Liver (tissue), 9 donors: ENCODE data around the gene EXOC3. TPM values are rescaled to one million over a fixed set of nuclear protein-coding genes. Genes with fewer than 3 reads are reported as not detected.

Experiments
- DNase-seq: peaks from one replicate; pipeline ENCODE4 v3.0.0-alpha.2; 2017; ENCODE audit warnings: low spot score
- H3K27ac ChIP-seq, 2 donors: one replicate each; pipeline ENCODE4 v1.7.0; 2013; ENCODE audit warnings: inconsistent platforms in 2 of 2, low read length in 2 of 2, control low read depth in 1 of 2, low read depth in 1 of 2, mild to moderate bottlenecking in 1 of 2
- H3K27me3 ChIP-seq, 4 donors: one replicate each; pipeline versions ENCODE4 v1.6.1 to v1.7.0; 2013; ENCODE audit warnings: low read length in 3 of 4, inconsistent platforms in 1 of 4, mild to moderate bottlenecking in 1 of 4, moderate library complexity in 1 of 4; ENCODE audit not compliant: control insufficient read depth in 4 of 4, insufficient read depth in 4 of 4
- H3K36me3 ChIP-seq, 4 donors: one replicate each; pipeline versions ENCODE4 v1.6.1 to v1.7.0; 2013; ENCODE audit warnings: low read length in 3 of 4, mild to moderate bottlenecking in 3 of 4, low read depth in 1 of 4, moderate library complexity in 1 of 4; ENCODE audit not compliant: control insufficient read depth in 4 of 4, insufficient read depth in 3 of 4
- H3K4me1 ChIP-seq, 4 donors: one replicate each; pipeline versions ENCODE4 v1.6.1 to v1.7.0; 2013; ENCODE audit warnings: low read length in 3 of 4, mild to moderate bottlenecking in 3 of 4, moderate library complexity in 1 of 4; ENCODE audit not compliant: control insufficient read depth in 4 of 4, insufficient read depth in 4 of 4
- H3K4me3 ChIP-seq, 3 donors: one replicate each; pipeline versions ENCODE4 v1.6.1 to v1.7.0; 2013; ENCODE audit warnings: low read length in 3 of 3, control low read depth in 1 of 3, low read depth in 1 of 3, mild to moderate bottlenecking in 1 of 3
- H3K9ac ChIP-seq, 2 donors: one replicate each; pipeline ENCODE4 v1.7.0; 2013; ENCODE audit warnings: low read length in 2 of 2, mild to moderate bottlenecking in 2 of 2, moderate library complexity in 2 of 2, control low read depth in 1 of 2, low read depth in 1 of 2
- H3K9me3 ChIP-seq, 4 donors: one replicate each; pipeline versions ENCODE4 v1.6.1 to v1.7.0; 2013; ENCODE audit warnings: low read length in 3 of 4; ENCODE audit not compliant: control insufficient read depth in 4 of 4
- FOXA1 ChIP-seq: IDR thresholded peaks from 2 replicates; pipeline ENCODE4 v1.6.1; 2016; ENCODE audit warnings: antibody characterized with exemption
- GABPA ChIP-seq, 2 donors: IDR thresholded peaks in 1 of 2; conservative IDR thresholded peaks in 1 of 2; 2 replicates each; pipeline ENCODE4 v1.6.1; 2016; ENCODE audit warnings: antibody characterized with exemption in 2 of 2, mild to moderate bottlenecking in 1 of 2, moderate library complexity in 1 of 2
- HNF4A ChIP-seq, 2 donors: conservative IDR thresholded peaks; 2 replicates each; pipeline ENCODE4 v1.6.1; 2016; ENCODE audit warnings: antibody characterized with exemption in 2 of 2, mild to moderate bottlenecking in 2 of 2
- HNF4G ChIP-seq: IDR thresholded peaks from 2 replicates; pipeline ENCODE4 v1.6.1; 2016; ENCODE audit warnings: antibody characterized with exemption
- RXRA ChIP-seq, 2 donors: IDR thresholded peaks; 2 replicates each; pipeline ENCODE4 v1.6.1; 2017 to 2018; ENCODE audit warnings: antibody characterized with exemption in 2 of 2, mild to moderate bottlenecking in 1 of 2
- TAF1 ChIP-seq: conservative IDR thresholded peaks from 2 replicates; pipeline ENCODE4 v1.6.1; 2016; ENCODE audit warnings: antibody characterized with exemption, mild to moderate bottlenecking
- WGBS: extraction: QIAGEN DNeasy Blood & Tissue Kit; methylation state at CpG from one replicate; pipeline ENCODE4 v1.1.7; 2013; 5-methylcytosine and 5-hydroxymethylcytosine counted together
- polyA plus RNA-seq, 2 donors: library from polyadenylated mRNA; stranded (reverse) in 1 of 2; unstranded in 1 of 2; fragments of 200-250 nt in 1 of 2; fragments of >200 nt in 1 of 2; fragmentation: Nextera tagmentation in 1 of 2; extraction: Ambion mirVana in 1 of 2; gene quantifications; one replicate each; pipeline versions ENCODE4 v1.2.1 to v1.2.3, GENCODE V29; 2013 to 2015
- total RNA-seq, 2 donors: library from RNA; depleted of rRNA; stranded (reverse); fragments of >200 nt; gene quantifications; one replicate each; pipeline ENCODE4 v1.2.3, GENCODE V29; 2014
- donor health status: healthy.
- donor health status: healthy.
- donor health status: healthy.
- donor health status: healthy.
- donor health status: healthy.

The EXOC3 gene
- total and polyA plus RNA-seq, 4 donors = 12.4 to 23.9 (median 18.5) TPM

GRCh38 chr5:417301-418161 lies 25.4 kb upstream of the EXOC3 start:
- H3K36me3 ChIP-seq = no peaks in the 10 kb centered on the region
- no peaks in the 10 kb centered on the region for H3K4me1 ChIP-seq
- H3K27ac ChIP-seq = no peak overlapping the region
- no peak for DNase-seq
- no peak for TF ChIP-seq RXRA (IDR thresholded peaks at IDR 0.05)
- H3K27me3 ChIP-seq = no peaks in the 10 kb centered on the region
- no peak overlapping the region for H3K9ac ChIP-seq
- H3K9me3 ChIP-seq = no peaks in the 10 kb centered on the region
- H3K4me3 ChIP-seq = no peak overlapping the region
- WGBS = 88% methylated on average over 14 of the region's 14 CpGs

GRCh38 chr5:418162-419121 lies 24.5 kb upstream of the EXOC3 start:
- no peak for DNase-seq
- Histone ChIP-seq H3K9me3 (no peaks in the 10 kb centered on the region), H3K9ac (no peak overlapping the region), H3K27ac (no peak overlapping the region), H3K36me3 (peaks cover 0 to 1% (median 0%) of the 10 kb centered on the region in 4 donors), H3K4me1 (no peaks in the 10 kb centered on the region), H3K27me3 (no peaks in the 10 kb centered on the region), H3K4me3 (no peak overlapping the region)
- 88% methylated on average over 18 of the region's 18 CpGs for WGBS
- TF ChIP-seq FOXA1 (no peak), GABPA (IDR thresholded peaks at IDR 0.05 in 1 of 2, conservative IDR thresholded peaks at IDR 0.05 in 1 of 2) (no peak)

- Histone ChIP-seq H3K9ac (no peak overlapping the region), H3K4me1 (no peaks in the 10 kb centered on the region), H3K36me3 (peaks cover 0 to 1% (median 0%) of the 10 kb centered on the region in 4 donors), H3K9me3 (no peaks in the 10 kb centered on the region), H3K4me3 (no peak overlapping the region), H3K27me3 (no peaks in the 10 kb centered on the region), H3K27ac (no peak overlapping the region)
- TF ChIP-seq HNF4A (conservative IDR thresholded peaks at IDR 0.05) = no peak
- DNase-seq = no peak
- 77% methylated on average over 12 of the region's 12 CpGs for WGBS
Observed at GRCh38 chr5:419970-420369, 23.0 kb upstream of the EXOC3 start.

- no peak overlapping the region for H3K9ac ChIP-seq
- no peak for DNase-seq
- TF ChIP-seq RXRA (IDR thresholded peaks at IDR 0.05) (no peak), GABPA (IDR thresholded peaks at IDR 0.05 in 1 of 2, conservative IDR thresholded peaks at IDR 0.05 in 1 of 2) (no peak), HNF4G (no peak), TAF1 (no peak)
- H3K9me3 ChIP-seq = no peaks in the 10 kb centered on the region
- no peaks in the 10 kb centered on the region for H3K4me1 ChIP-seq
- H3K4me3 ChIP-seq = no peak overlapping the region
- no peaks in the 10 kb centered on the region for H3K27me3 ChIP-seq
- peaks cover 0 to 1% (median 0%) of the 10 kb centered on the region in 4 donors for H3K36me3 ChIP-seq
- 93% methylated on average over 52 of the region's 52 CpGs for WGBS
- H3K27ac ChIP-seq = no peak overlapping the region
Observed at GRCh38 chr5:420632-421286, 22.2 kb upstream of the EXOC3 start.
